ENCODE data around the gene LGALS3. TPM values are rescaled to one million over a fixed set of nuclear protein-coding genes. Genes with fewer than 3 reads are reported as not detected.
A peak's percentile ranks its signal among the peaks of the same experiment; 100 is the strongest.

The LGALS3 gene
- total RNA-seq, 1 experiment from 2014 or later = not detected

DNA sequence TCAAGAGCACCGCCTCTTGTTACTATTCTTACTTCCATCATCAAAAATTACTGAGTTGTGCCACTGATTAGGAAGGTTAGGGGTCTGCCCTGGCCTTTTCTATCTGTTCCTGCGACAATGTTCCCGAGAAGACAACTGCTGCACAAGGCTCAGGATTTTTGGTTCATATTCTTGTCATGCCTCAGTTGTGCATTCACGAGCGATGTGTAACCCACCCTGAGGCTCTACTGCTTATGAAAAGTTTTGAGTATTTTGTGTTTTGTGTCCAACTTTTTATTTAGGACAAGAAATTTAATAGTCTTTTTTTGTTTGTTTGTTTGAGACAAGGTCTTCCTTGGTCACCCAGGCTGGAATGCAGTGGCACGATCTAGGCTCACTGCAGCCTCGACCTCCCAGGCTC is 23.1 kb upstream of the LGALS3 start:
- H3K9me3 ChIP-seq (ENCODE audit: low read length) = 0 out of 2 replicates have a peak, but pooled peaks cover 4% of the 10 kb centered on the region
- H3K4me1 ChIP-seq (ENCODE audit: low read length) = peaks cover 14% of the 10 kb centered on the region
- no peaks in the 10 kb centered on the region for H3K9me2 ChIP-seq (replicated peaks; ENCODE audit: insufficient read depth, low read length)
- H3K27ac ChIP-seq (ENCODE audit: low read length) = no peak overlapping the region
- H2AFZ ChIP-seq (ENCODE audit: low read length) = no peak overlapping the region
- H3K27me3 ChIP-seq (ENCODE audit: low read length) = peaks cover 5% of the 10 kb centered on the region; the same call in 1 of the 2 replicates
- no peaks in the 10 kb centered on the region for H3K36me3 ChIP-seq (ENCODE audit: insufficient read depth, low read length)
- no peak overlapping the region for H3K9ac ChIP-seq (ENCODE audit: low read length)
- H3K4me3 ChIP-seq (ENCODE audit: low read length) = no peak overlapping the region
- no peaks in the 10 kb centered on the region for H3K79me2 ChIP-seq (ENCODE audit: low read length)
- DNase-seq = no peak
- no peaks in the 10 kb centered on the region for H4K20me1 ChIP-seq (ENCODE audit: insufficient read depth, low read depth, low read length)
- H3K4me2 ChIP-seq (ENCODE audit: low read depth, low read length, poor library complexity, severe bottlenecking) = no peak overlapping the region

DNA sequence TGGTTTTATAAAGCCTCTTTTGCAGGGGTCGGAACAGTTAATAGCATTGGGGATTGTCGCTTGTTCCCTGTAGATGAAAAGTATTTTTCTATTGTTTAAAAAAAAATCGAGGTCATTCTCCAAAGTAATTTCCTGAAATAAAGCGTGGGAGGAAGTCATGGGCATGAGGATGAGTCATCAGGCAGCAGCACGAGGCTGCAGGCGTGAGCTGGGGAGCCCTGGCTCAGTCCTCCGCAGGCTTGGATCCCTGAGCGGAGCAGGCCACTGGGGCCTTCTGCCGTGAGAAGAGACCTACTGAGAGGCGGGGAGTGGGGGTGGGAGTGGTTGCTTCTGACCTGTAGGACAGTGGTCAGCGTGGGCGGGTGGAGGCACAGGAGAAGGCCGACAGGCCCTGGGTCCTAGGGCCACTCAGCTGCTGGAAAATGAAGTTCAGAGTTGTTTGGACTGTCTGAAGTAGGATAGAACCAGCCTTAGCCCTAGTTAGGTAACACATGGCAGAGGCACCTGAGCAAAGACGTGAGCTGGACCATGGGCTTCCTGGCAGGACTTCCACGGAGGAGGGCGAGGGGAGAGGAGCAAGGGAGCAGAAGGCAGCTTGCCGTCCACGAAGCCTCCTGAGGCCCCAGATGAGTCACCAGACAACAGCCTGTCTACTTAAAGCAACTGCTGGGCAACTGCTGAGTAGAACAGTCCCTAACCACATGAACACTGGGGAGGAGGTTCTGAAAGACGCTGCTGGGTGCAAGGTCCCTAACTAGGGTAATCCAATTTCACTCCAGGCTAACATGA is 21.1 kb upstream of the LGALS3 start:
- no peak for DNase-seq
- H3K4me2 ChIP-seq (ENCODE audit: low read depth, low read length, poor library complexity, severe bottlenecking) = no peak overlapping the region
- H3K36me3 ChIP-seq (ENCODE audit: insufficient read depth, low read length) = no peaks in the 10 kb centered on the region
- H4K20me1 ChIP-seq (ENCODE audit: insufficient read depth, low read depth, low read length) = no peaks in the 10 kb centered on the region
- peaks cover 5% of the 10 kb centered on the region; the same call in 1 of the 2 replicates for H3K27me3 ChIP-seq (ENCODE audit: low read length)
- peaks cover 2% of the 10 kb centered on the region for H3K4me1 ChIP-seq (ENCODE audit: low read length)
- no peaks in the 10 kb centered on the region for H3K79me2 ChIP-seq (ENCODE audit: low read length)
- H2AFZ ChIP-seq (ENCODE audit: low read length) = no peak overlapping the region
- H3K4me3 ChIP-seq (ENCODE audit: low read length) = no peak overlapping the region
- H3K9me2 ChIP-seq (replicated peaks; ENCODE audit: insufficient read depth, low read length) = no peaks in the 10 kb centered on the region
- 0 out of 2 replicates have a peak, but pooled peaks cover 4% of the 10 kb centered on the region for H3K9me3 ChIP-seq (ENCODE audit: low read length)
- H3K27ac ChIP-seq (ENCODE audit: low read length) = no peak overlapping the region
- no peak overlapping the region for H3K9ac ChIP-seq (ENCODE audit: low read length)

DNA sequence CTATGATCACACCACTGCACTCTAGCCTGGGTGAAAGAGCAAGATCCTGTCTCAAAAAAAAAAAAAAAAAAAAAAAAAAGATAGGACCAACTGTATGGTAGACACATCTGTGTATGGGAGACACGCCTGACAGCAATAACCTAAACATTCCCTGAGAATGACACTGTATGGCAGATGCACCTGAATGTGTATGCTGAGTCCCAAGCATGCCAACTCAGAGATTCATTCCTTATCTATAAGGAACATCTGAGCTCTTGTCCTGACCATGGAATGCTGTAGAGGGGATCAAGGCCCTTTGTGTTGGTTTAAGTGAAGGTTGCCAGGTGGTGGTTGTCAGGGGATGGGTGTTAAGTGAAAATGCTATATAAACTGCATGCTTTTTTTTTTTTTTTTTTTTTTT is 19.2 kb upstream of the LGALS3 start:
- no peak overlapping the region for H2AFZ ChIP-seq (ENCODE audit: low read length)
- H3K27ac ChIP-seq (ENCODE audit: low read length) = no peak overlapping the region
- H3K79me2 ChIP-seq (ENCODE audit: low read length) = no peaks in the 10 kb centered on the region
- H3K4me2 ChIP-seq (ENCODE audit: low read depth, low read length, poor library complexity, severe bottlenecking) = no peak overlapping the region
- no peak overlapping the region for H3K9ac ChIP-seq (ENCODE audit: low read length)
- no peaks in the 10 kb centered on the region for H3K9me3 ChIP-seq (ENCODE audit: low read length)
- H3K27me3 ChIP-seq (ENCODE audit: low read length) = 0 out of 2 replicates have a peak, but pooled peaks cover 3% of the 10 kb centered on the region
- H3K4me3 ChIP-seq (ENCODE audit: low read length) = no peak overlapping the region
- peaks cover 10% of the 10 kb centered on the region for H3K4me1 ChIP-seq (ENCODE audit: low read length)
- no peaks in the 10 kb centered on the region for H4K20me1 ChIP-seq (ENCODE audit: insufficient read depth, low read depth, low read length)
- no peaks in the 10 kb centered on the region for H3K36me3 ChIP-seq (ENCODE audit: insufficient read depth, low read length)
- no peaks in the 10 kb centered on the region for H3K9me2 ChIP-seq (replicated peaks; ENCODE audit: insufficient read depth, low read length)
- no peak for DNase-seq

DNA sequence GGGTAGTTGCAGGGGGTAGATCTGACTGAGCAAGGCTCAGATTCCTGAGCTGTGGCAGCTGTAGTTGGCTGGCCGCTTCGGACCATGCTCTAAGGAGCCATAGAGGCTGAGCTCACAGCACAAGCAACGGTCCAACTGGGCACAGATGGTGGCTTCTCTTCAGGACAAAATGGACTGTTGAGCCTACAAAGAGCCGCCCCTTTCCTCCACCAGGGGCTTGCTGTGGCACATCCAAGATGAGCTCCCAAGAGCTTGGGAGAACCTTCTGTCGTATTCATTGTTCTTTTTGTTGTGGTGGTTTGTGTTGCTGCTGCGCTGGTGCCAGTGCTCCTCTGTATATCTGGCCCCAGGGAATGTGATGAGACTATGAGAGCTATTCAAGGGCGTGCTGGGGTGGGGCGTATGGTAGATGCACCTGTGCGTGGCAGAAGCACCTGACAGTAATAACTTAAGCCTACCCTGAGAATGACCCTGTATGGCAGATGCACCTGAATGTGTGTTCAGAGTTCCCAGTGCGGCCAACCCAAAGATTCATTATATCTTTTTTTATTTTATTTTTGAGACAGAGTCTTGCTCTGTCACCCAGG is 17.8 kb upstream of the LGALS3 start:
- H3K9me3 ChIP-seq (ENCODE audit: low read length) = no peaks in the 10 kb centered on the region
- no peak for DNase-seq
- no peak overlapping the region for H3K4me2 ChIP-seq (ENCODE audit: low read depth, low read length, poor library complexity, severe bottlenecking)
- peaks cover 24% of the 10 kb centered on the region for H3K4me1 ChIP-seq (ENCODE audit: low read length)
- no peaks in the 10 kb centered on the region for H3K9me2 ChIP-seq (replicated peaks; ENCODE audit: insufficient read depth, low read length)
- H3K9ac ChIP-seq (ENCODE audit: low read length) = no peak overlapping the region
- H3K4me3 ChIP-seq (ENCODE audit: low read length) = no peak overlapping the region
- H4K20me1 ChIP-seq (ENCODE audit: insufficient read depth, low read depth, low read length) = peaks cover 5% of the 10 kb centered on the region; the same call in 1 of the 2 replicates
- H2AFZ ChIP-seq (ENCODE audit: low read length) = no peak overlapping the region
- no peaks in the 10 kb centered on the region for H3K36me3 ChIP-seq (ENCODE audit: insufficient read depth, low read length)
- no peak overlapping the region for H3K27ac ChIP-seq (ENCODE audit: low read length)
- H3K79me2 ChIP-seq (ENCODE audit: low read length) = no peaks in the 10 kb centered on the region
- H3K27me3 ChIP-seq (ENCODE audit: low read length) = 0 out of 2 replicates have a peak, but pooled peaks cover 3% of the 10 kb centered on the region

DNA sequence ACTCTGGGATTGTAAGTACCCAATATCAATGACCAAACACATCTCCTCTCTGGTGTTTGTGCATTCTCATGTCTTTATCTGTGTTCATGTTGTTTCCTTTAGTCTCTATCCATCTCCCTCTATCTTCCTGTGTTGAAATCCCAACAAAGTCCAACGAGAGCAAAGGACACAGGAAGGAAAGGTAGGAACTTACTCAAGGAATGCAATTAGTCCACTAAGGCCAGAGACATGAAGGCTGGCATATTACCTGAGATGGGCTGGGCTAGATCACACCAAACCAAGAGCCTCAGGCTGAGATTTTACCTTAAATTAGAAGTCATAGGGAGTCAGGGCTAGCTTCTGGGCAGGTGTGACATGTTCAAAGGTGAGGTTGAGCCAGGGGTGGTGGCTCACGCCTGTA is 14.3 kb upstream of the LGALS3 start:
- H3K9ac ChIP-seq (ENCODE audit: low read length) = no peak overlapping the region
- no peaks in the 10 kb centered on the region for H3K9me3 ChIP-seq (ENCODE audit: low read length)
- no peaks in the 10 kb centered on the region for H3K36me3 ChIP-seq (ENCODE audit: insufficient read depth, low read length)
- no peak overlapping the region for H3K27ac ChIP-seq (ENCODE audit: low read length)
- H3K79me2 ChIP-seq (ENCODE audit: low read length) = no peaks in the 10 kb centered on the region
- no peak overlapping the region for H3K4me3 ChIP-seq (ENCODE audit: low read length)
- no peak for DNase-seq
- peaks cover 14% of the 10 kb centered on the region; the same call in 1 of the 2 replicates for H4K20me1 ChIP-seq (ENCODE audit: insufficient read depth, low read depth, low read length)
- no peak overlapping the region for H2AFZ ChIP-seq (ENCODE audit: low read length)
- H3K9me2 ChIP-seq (replicated peaks; ENCODE audit: insufficient read depth, low read length) = no peaks in the 10 kb centered on the region
- H3K4me1 ChIP-seq (ENCODE audit: low read length) = peaks cover 42% of the 10 kb centered on the region
- H3K27me3 ChIP-seq (ENCODE audit: low read length) = 0 out of 2 replicates have a peak, but pooled peaks cover 3% of the 10 kb centered on the region
- H3K4me2 ChIP-seq (ENCODE audit: low read depth, low read length, poor library complexity, severe bottlenecking) = no peak overlapping the region

DNA sequence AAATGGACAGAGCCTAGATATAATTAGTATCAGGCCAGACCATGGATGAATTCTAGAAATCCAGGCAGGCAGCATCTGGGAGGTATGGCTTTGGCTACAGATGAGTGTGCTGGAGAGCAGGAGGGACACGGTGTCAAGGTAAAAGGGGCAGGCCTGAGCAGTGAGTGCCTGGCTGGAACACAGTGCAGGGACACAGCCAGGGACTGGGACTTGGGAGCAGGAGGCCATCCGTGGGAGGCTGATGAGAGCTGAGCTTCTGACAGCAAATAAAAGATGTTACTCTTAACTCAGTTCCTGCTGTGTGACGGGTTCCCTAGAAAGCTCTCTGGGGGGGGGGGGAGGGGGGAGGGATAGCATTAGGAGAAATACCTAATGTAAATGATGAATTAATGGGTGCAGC is 13.6 kb upstream of the LGALS3 start:
- DNase-seq = no peak
- H3K4me2 ChIP-seq (ENCODE audit: low read depth, low read length, poor library complexity, severe bottlenecking) = peak overlapping the region; percentile 59
- no peak overlapping the region for H3K27ac ChIP-seq (ENCODE audit: low read length)
- peak overlapping the region; percentile 31; the same call in 1 of the 2 replicates for H3K4me3 ChIP-seq (ENCODE audit: low read length)
- H3K9ac ChIP-seq (ENCODE audit: low read length) = no peak overlapping the region; the same call in 1 of the 2 replicates
- no peaks in the 10 kb centered on the region for H3K9me2 ChIP-seq (replicated peaks; ENCODE audit: insufficient read depth, low read length)
- H3K27me3 ChIP-seq (ENCODE audit: low read length) = 0 out of 2 replicates have a peak, but pooled peaks cover 3% of the 10 kb centered on the region
- H3K79me2 ChIP-seq (ENCODE audit: low read length) = no peaks in the 10 kb centered on the region
- no peak overlapping the region for H2AFZ ChIP-seq (ENCODE audit: low read length)
- H4K20me1 ChIP-seq (ENCODE audit: insufficient read depth, low read depth, low read length) = peaks cover 14% of the 10 kb centered on the region; the same call in 1 of the 2 replicates
- H3K4me1 ChIP-seq (ENCODE audit: low read length) = peaks cover 42% of the 10 kb centered on the region
- H3K36me3 ChIP-seq (ENCODE audit: insufficient read depth, low read length) = no peaks in the 10 kb centered on the region
- H3K9me3 ChIP-seq (ENCODE audit: low read length) = no peaks in the 10 kb centered on the region

DNA sequence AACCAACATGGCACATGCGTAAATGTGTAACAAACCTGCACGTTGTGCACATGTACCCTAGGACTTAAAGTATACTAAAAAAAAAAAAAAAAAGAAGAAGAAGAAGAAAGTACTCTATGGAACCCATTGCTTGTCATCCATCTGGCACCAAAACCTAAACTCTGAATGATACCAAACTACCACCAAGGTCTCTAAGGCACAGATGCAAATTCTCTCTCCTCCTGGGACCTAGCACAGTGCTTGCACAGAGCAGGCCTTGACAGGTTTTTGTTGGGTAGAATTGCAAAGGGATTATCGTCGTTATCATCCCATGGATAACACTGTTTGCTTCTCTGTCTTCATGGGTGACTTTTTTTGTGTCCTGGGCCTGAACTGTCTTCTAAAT is 13.2 kb upstream of the LGALS3 start:
- peaks cover 14% of the 10 kb centered on the region; the same call in 1 of the 2 replicates for H4K20me1 ChIP-seq (ENCODE audit: insufficient read depth, low read depth, low read length)
- H3K4me1 ChIP-seq (ENCODE audit: low read length) = peaks cover 42% of the 10 kb centered on the region
- no peak overlapping the region for H3K9ac ChIP-seq (ENCODE audit: low read length)
- H3K79me2 ChIP-seq (ENCODE audit: low read length) = no peaks in the 10 kb centered on the region
- peak; percentile 91 for DNase-seq
- H3K27ac ChIP-seq (ENCODE audit: low read length) = peak overlapping the region; percentile 9; the same call in 1 of the 2 replicates
- no peaks in the 10 kb centered on the region for H3K9me3 ChIP-seq (ENCODE audit: low read length)
- peak overlapping the region; percentile 59 for H3K4me2 ChIP-seq (ENCODE audit: low read depth, low read length, poor library complexity, severe bottlenecking)
- H3K9me2 ChIP-seq (replicated peaks; ENCODE audit: insufficient read depth, low read length) = no peaks in the 10 kb centered on the region
- H3K4me3 ChIP-seq (ENCODE audit: low read length) = no peak overlapping the region; the same call in 1 of the 2 replicates
- no peak overlapping the region for H2AFZ ChIP-seq (ENCODE audit: low read length)
- 0 out of 2 replicates have a peak, but pooled peaks cover 3% of the 10 kb centered on the region for H3K27me3 ChIP-seq (ENCODE audit: low read length)
- no peaks in the 10 kb centered on the region for H3K36me3 ChIP-seq (ENCODE audit: insufficient read depth, low read length)

All from Karpas-422 (cell line).